Measurements from ENCODE around the gene MYCBP.
"Not testable (repeated sequence)": the region's sequence is repeated elsewhere in the genome, so short reads cannot be mapped to it uniquely, and the experiment has no call there.

Gene MYCBP

DNA sequence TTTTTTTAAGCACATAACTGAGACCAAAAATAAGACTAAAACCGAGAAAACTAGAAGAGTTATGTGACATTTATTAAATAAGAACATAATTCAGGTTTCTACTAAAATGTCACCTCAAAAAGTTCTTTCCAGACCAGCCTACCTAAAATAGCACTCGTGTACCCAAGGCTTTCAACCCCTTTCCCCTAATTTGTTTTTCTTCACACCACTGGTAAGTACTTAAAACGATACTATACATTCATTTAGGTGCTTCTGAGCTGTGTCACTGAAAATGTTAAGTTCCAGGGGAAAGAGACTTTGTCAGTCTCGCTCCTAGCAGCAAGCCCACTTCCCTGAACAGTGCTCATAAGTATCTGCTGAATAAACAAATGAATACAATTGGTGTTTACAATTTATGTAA, 20.4 kb downstream of the MYCBP start:
- Mint-ChIP-seq H3K27me3 (no peaks in the 10 kb centered on the region), H3K4me3 (no peak overlapping the region), H3K27ac (no peak overlapping the region), H3K36me3 (ENCODE audit: low read depth) (peaks cover 80% of the 10 kb centered on the region), H3K4me1 (ENCODE audit: low read depth) (peaks cover 41% of the 10 kb centered on the region), H3K9me3 (no peaks in the 10 kb centered on the region)
- intact Hi-C loops (cut with micrococcal nuclease) = no loop called here

DNA sequence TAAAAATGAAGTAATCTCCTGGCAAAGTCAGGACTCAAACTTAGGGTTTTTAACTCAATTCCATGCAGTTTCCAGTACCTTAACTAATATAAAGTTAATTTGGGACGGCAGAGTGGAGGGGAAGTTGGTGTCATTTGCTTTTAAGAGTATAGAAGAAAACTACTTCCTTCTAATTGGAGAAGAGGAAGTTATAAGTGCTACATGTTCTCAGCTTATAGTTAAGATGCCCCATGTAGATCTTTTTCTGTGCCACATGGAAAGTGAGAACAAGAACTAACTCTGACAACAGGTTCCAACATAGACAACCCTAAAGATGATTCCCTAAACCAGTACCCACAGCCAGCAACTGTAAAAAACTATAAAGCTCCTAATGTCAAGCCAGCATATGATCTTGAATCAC, 25.1 kb downstream of the MYCBP start:
- Mint-ChIP-seq H3K4me1 (ENCODE audit: low read depth) (peaks cover 38% of the 10 kb centered on the region), H3K9me3 (no peaks in the 10 kb centered on the region), H3K27ac (peak overlapping the region; percentile 53), H3K27me3 (no peaks in the 10 kb centered on the region), H3K36me3 (ENCODE audit: low read depth) (peaks cover 79% of the 10 kb centered on the region), H3K4me3 (no peak overlapping the region)
- intact Hi-C loops (cut with micrococcal nuclease) = no loop called here

DNA sequence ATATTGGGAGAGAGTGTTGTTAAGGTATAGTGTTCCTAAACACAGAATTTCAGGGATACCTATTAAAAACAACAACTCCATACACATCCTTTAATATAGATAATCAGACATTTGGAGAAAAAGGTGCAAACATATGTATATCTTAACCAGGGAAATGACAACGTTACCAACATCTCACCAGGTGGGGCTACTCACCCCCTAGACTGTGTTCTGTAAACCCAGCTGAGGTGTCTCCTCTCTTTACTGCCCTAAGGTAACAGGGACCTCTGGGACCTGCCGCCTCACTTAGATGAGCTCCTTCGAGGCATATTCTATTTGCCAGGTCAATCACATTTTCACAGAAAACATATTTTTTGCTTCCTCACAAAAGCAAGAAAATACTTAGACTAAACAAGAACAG, 26.9 kb downstream of the MYCBP start:
- Mint-ChIP-seq H3K4me1 (ENCODE audit: low read depth) (peaks cover 32% of the 10 kb centered on the region), H3K4me3 (no peak overlapping the region), H3K27ac (no peak overlapping the region), H3K9me3 (no peaks in the 10 kb centered on the region), H3K36me3 (ENCODE audit: low read depth) (peaks cover 83% of the 10 kb centered on the region), H3K27me3 (no peaks in the 10 kb centered on the region)
- intact Hi-C loops (cut with micrococcal nuclease) = no loop called here

DNA sequence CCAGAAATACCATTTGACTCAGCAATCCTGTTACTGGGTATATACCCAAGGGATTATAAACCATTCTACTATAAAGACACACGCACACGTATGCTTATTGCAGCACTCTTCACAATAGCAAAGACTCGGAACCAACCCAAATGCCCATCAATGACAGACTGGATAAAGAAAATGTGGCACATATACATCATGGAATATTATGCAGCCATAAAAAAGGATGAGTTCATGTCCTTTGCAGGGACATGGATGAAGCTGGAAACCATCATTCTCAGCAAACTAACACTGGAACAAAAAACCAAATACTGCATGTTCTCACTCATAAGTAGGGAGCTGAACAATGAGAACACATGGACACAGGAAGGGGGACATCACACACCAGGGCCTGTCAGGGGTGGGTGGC, 28.1 kb downstream of the MYCBP start:
- H3K27ac Mint-ChIP-seq; H3K27me3 Mint-ChIP-seq; H3K9me3 Mint-ChIP-seq; intact Hi-C loops (cut with micrococcal nuclease); H3K4me3 Mint-ChIP-seq: not testable (repeated sequence)
- Mint-ChIP-seq H3K36me3 (ENCODE audit: low read depth) (peaks cover 79% of the 10 kb centered on the region), H3K4me1 (ENCODE audit: low read depth) (peaks cover 32% of the 10 kb centered on the region)

DNA sequence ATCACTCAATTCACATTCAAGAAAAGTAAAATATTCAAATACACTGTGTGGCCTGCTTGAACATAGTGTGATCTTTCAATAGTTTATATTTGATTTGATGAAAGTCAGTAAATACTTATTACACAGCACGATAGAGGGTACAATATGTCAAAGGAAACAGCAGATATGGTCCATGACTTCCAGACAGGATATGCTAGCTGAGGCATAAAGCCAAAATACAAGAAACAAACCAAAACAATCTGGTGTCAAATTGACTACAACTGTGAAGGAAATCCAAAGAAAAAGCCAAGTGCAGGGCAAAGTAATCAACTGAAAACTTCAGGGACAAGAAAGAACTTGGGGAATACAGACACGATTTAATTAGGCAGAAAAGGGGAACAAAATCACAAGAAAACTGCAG, 32.9 kb downstream of the MYCBP start:
- H3K4me1 Mint-ChIP-seq (ENCODE audit: low read depth) = peaks cover 15% of the 10 kb centered on the region
- H3K36me3 Mint-ChIP-seq (ENCODE audit: low read depth) = peaks cover 76% of the 10 kb centered on the region
- intact Hi-C loops (cut with micrococcal nuclease) = no loop called here
- no peaks in the 10 kb centered on the region for H3K9me3 Mint-ChIP-seq
- no peak overlapping the region for H3K27ac Mint-ChIP-seq
- no peaks in the 10 kb centered on the region for H3K27me3 Mint-ChIP-seq
- no peak overlapping the region for H3K4me3 Mint-ChIP-seq

DNA sequence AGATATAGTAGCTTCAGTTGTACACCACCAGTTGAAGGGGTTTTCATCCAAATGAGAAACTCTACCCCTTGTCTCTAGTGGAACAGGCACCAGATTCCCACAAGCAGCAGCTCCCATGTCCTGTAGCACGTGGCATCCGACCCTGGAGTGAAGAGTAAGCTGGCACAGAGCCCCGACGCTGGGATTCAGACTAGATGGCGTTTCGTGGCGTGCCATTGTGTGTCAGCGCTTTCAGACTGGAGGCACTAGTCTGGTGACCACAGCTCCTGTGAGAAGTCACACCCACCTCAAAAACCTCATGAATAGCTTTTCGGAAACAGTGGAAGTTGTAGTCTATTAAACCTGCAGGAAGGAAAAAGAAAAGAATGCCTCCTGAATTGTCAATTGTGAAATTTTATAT, 33.8 kb downstream of the MYCBP start:
- no peaks in the 10 kb centered on the region for H3K27me3 Mint-ChIP-seq
- H3K9me3 Mint-ChIP-seq = no peaks in the 10 kb centered on the region
- peaks cover 67% of the 10 kb centered on the region for H3K36me3 Mint-ChIP-seq (ENCODE audit: low read depth)
- intact Hi-C loops (cut with micrococcal nuclease) = loop anchor here (5.0 kb wide), 1 partner anchor 812 kb away; no protein-coding TSS in a partner anchor
- peaks cover 15% of the 10 kb centered on the region for H3K4me1 Mint-ChIP-seq (ENCODE audit: low read depth)
- no peak overlapping the region for H3K27ac Mint-ChIP-seq
- no peak overlapping the region for H3K4me3 Mint-ChIP-seq

DNA sequence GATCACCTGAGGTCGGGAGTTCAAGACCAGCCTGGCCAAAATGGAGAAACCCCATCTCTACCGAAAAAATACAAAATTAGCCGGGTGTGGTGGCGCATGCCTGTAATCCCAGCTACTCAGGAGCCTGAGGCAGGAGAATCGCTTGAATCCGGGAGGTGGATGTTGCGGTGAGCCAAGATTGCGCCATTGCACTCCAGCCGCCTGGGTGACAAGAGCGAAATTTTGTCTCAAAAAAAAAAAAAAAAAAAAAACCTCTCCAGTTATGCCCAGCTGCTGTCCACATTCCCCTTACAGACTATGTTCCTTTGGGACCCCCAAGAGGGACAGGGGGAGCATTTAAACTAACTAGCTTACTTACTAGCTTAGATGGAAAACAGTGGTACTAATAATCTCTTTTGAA, 36.8 kb downstream of the MYCBP start:
- H3K27ac Mint-ChIP-seq, H3K4me3 Mint-ChIP-seq, H3K9me3 Mint-ChIP-seq, H3K27me3 Mint-ChIP-seq: not testable (repeated sequence)
- intact Hi-C loops (cut with micrococcal nuclease) = loop anchor here (5.0 kb wide), 1 partner anchor 809 kb away; no protein-coding TSS in a partner anchor
- Mint-ChIP-seq H3K4me1 (ENCODE audit: low read depth) (peaks cover 18% of the 10 kb centered on the region), H3K36me3 (ENCODE audit: low read depth) (peaks cover 37% of the 10 kb centered on the region)

DNA sequence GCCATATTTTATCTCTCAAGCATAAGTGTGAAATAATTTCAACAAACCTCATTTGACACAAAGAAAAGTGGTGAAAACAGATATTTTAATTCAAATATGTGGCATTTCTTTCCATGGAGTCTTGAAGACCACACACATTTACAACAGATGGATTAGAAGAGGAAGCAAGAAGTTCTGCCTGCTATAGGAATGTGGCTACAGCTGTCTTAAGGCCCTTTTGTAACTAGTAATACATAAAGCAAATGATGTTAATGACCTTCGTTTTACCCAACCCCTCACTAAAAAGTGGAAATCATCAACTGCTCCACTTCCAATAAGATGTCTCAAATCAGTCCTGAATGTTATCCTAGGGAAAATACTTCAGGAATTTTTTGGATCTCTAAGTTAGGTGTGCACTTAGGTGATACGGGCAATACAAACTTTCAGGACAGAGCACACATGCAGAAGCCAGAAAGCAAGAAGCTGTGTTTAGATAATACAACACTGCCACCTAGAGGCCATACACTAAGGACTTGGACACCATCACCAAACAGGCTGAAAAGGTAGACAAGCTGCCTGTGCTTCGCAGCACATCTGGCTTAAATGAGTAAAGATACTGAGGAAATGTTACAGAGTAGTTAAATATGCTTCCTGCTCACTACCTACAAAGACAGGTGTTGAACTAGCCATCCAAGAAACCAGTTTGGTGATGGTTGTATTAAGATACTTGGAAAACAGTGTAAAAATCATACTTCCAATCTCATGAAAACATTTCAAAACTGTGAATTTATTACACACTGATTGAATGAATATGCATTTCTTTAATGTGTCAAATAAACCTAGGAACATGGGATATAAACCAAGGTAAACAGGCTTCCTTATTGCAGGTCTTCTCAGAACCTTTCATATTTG, 38.0 kb downstream of the MYCBP start:
- Mint-ChIP-seq H3K27me3 (no peaks in the 10 kb centered on the region), H3K4me1 (ENCODE audit: low read depth) (peaks cover 23% of the 10 kb centered on the region), H3K27ac (no peak overlapping the region), H3K4me3 (no peak overlapping the region), H3K9me3 (no peaks in the 10 kb centered on the region), H3K36me3 (ENCODE audit: low read depth) (peaks cover 29% of the 10 kb centered on the region)
- intact Hi-C loops (cut with micrococcal nuclease) = loop anchor here (5.0 kb wide), 1 partner anchor 808 kb away; no protein-coding TSS in a partner anchor

DNA sequence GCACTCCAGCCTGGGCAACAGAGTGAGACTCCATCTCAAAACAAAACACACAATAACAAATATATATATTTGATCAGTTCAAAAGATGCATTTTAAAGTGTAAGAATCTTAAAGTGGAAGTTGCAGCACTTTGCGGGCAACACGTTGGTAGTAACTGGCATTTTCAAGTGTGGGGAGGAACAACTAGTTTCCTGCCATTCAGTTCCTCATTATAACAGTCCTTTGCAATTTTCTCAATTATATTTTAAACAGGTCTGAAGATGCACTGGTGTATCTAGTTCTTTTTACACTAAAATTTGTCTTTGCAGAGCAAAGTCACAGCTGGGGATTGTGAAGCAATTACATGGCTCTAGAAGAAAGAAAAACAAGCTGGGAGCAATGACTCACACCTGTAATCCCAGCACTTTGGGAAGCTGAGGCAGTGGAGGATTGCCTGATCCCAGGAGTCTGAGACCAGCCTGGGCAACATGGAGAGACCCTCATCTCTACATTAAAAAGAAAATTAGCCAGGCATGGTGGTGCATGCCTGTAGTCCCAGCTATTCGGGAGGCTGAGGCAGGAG, 38.8 kb downstream of the MYCBP start:
- H3K27ac Mint-ChIP-seq = no peak overlapping the region
- H3K36me3 Mint-ChIP-seq (ENCODE audit: low read depth) = peaks cover 20% of the 10 kb centered on the region
- no peaks in the 10 kb centered on the region for H3K27me3 Mint-ChIP-seq
- intact Hi-C loops (cut with micrococcal nuclease) = no loop called here
- H3K4me3 Mint-ChIP-seq = no peak overlapping the region
- H3K4me1 Mint-ChIP-seq (ENCODE audit: low read depth) = peaks cover 23% of the 10 kb centered on the region
- no peaks in the 10 kb centered on the region for H3K9me3 Mint-ChIP-seq

DNA sequence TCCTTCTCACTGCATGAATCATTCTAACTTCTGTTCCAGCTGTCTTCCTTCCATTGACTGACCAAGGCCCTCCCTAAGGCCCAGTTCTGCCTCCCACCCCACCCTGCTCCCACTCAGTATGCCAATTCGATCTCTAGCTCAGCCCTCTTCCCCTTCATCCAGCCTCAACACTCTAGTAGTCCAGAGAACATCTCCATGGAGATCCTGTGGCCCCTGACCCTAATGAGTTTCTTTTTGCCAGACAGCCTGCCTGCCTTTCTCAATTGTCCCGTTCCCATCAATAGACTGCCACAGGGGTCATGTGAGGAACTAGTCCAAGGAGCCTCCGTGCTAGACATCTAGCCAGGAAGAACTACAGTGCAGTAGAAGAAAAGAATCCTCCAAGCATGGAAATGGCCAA, 40.0 kb downstream of the MYCBP start:
- H3K27ac Mint-ChIP-seq = no peak overlapping the region
- H3K4me3 Mint-ChIP-seq = no peak overlapping the region
- H3K9me3 Mint-ChIP-seq = no peaks in the 10 kb centered on the region
- H3K4me1 Mint-ChIP-seq (ENCODE audit: low read depth) = peaks cover 23% of the 10 kb centered on the region
- H3K27me3 Mint-ChIP-seq = no peaks in the 10 kb centered on the region
- peaks cover 9% of the 10 kb centered on the region for H3K36me3 Mint-ChIP-seq (ENCODE audit: low read depth)
- intact Hi-C loops (cut with micrococcal nuclease) = no loop called here

DNA sequence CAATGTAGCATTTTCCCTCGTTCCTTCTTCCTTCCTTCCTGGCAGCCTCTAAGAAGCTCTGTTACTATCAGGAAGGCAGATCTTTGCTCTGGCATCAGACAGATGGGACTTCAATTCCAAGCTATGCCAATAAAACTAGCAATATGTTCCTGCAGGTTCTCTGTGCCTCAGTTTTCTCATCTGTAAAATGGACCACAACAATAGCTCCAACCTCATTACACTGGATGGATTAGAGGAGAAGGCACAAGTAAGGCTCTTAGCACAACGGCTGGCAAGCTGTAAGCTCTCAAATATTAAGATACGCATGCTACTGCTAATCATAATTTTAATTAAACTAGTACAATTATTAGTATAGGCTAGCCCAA, 40.8 kb downstream of the MYCBP start:
- no peaks in the 10 kb centered on the region for H3K27me3 Mint-ChIP-seq
- intact Hi-C loops (cut with micrococcal nuclease) = no loop called here
- H3K4me3 Mint-ChIP-seq = no peak overlapping the region
- H3K4me1 Mint-ChIP-seq (ENCODE audit: low read depth) = peaks cover 23% of the 10 kb centered on the region
- H3K27ac Mint-ChIP-seq = no peak overlapping the region
- no peaks in the 10 kb centered on the region for H3K9me3 Mint-ChIP-seq
- peaks cover under 1% of the 10 kb centered on the region for H3K36me3 Mint-ChIP-seq (ENCODE audit: low read depth)

DNA sequence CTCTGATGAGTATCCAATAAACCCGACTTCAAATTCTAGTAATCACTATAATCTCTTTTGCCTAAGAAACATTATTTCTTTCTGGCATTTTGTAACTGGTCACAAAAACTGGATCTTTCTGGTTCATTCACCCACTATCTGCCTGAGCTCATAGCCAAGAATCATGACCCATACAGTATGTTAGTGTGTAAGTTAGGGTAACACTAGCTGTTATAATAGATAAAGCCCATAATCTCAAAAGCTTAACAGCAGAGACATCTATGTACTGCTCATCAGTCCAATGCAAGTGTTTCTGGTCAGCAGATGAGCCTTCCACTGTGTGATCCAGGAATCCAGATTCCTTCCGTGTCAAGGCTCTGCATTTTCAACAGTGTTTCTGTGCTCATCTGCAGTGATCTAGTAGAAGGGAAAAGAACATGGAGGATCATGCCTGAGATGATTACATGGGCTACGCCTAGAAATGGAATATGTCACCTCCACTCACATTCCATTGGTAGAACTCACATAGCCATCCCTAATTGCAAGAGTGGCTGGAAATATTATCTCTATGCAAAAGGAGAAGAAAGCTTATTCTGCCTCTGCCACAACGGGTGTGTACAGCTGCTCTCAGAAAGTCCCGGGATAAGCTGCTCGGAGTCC, 41.3 kb downstream of the MYCBP start:
- Mint-ChIP-seq H3K4me1 (ENCODE audit: low read depth) (peaks cover 23% of the 10 kb centered on the region), H3K27me3 (no peaks in the 10 kb centered on the region), H3K4me3 (no peak overlapping the region), H3K27ac (no peak overlapping the region), H3K9me3 (no peaks in the 10 kb centered on the region), H3K36me3 (ENCODE audit: low read depth) (no peaks in the 10 kb centered on the region)
- intact Hi-C loops (cut with micrococcal nuclease) = no loop called here

DNA sequence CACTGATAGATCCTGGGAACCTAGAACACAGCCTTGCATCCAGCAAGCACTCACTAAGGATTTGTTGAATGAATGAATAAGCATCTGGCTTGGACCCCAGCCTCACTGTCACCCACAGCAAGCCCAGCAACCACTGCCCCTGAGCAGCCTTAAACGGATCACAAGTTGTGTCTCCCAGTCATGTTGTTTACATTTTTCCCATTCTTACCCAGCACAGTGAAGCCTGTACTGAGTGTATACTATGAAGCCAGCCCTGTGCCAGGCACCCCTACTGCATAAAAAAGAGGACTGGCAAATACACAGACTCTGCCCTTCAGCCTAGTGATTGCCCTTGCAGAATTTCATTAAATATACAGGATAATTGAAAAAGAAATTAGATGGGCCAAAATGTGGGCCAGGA, 43.8 kb downstream of the MYCBP start:
- no peak overlapping the region for H3K27ac Mint-ChIP-seq
- H3K9me3 Mint-ChIP-seq = no peaks in the 10 kb centered on the region
- H3K4me3 Mint-ChIP-seq = no peak overlapping the region
- peaks cover 20% of the 10 kb centered on the region for H3K4me1 Mint-ChIP-seq (ENCODE audit: low read depth)
- no peaks in the 10 kb centered on the region for H3K27me3 Mint-ChIP-seq
- H3K36me3 Mint-ChIP-seq (ENCODE audit: low read depth) = no peaks in the 10 kb centered on the region
- intact Hi-C loops (cut with micrococcal nuclease) = no loop called here

DNA sequence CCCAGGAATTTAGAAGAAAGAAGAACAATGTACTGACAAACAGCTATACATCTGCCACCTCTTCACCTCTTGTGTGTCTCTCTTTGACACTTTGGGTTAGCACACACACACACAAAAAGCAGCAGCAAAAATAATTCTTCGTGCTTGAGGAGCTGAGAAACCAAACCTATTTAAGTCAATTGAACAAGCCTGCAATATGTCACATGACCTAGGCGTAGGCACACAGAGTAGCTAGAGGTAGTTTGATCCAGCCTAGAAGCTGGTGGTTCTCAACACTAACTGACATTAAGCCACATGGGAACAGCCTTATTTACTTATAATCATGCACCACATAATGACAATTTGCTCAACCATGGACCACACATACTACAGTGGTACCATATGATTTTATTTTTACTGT, 45.8 kb downstream of the MYCBP start:
- Mint-ChIP-seq H3K27ac (no peak overlapping the region), H3K36me3 (ENCODE audit: low read depth) (no peaks in the 10 kb centered on the region), H3K4me3 (no peak overlapping the region), H3K9me3 (no peaks in the 10 kb centered on the region), H3K4me1 (ENCODE audit: low read depth) (peaks cover 6% of the 10 kb centered on the region), H3K27me3 (no peaks in the 10 kb centered on the region)
- intact Hi-C loops (cut with micrococcal nuclease) = no loop called here
